OCI-LY7 (cell line): Measurements from ENCODE around the gene BICRAL. TPM values are rescaled to one million over a fixed set of nuclear protein-coding genes. Genes with fewer than 3 reads are reported as not detected.

Source experiments
- BruUV-seq: library from RNA; stranded (reverse); fragments of 400-500 nt; replicated peaks from 2 replicates; lab custom pipeline; 2021; lab: Mats Ljungman, UMichigan
- CTCF ChIA-PET: fragments of 300-600 bp; sonication (Branson Sonifier 250); formaldehyde crosslinking; loops from one replicate; lab custom pipeline; 2022; ENCODE audit warnings: antibody characterized with exemption; ENCODE audit not compliant: unreplicated experiment; lab: Charles Lee
- POLR2A ChIA-PET: fragments of 300-600 bp; sonication (Branson Sonifier 250); formaldehyde crosslinking; loops from one replicate; lab custom pipeline; 2022; ENCODE audit warnings: antibody characterized with exemption; lab: Charles Lee
- DNase-seq: peaks from one replicate; pipeline ENCODE4 v3.0.0-alpha.2; 2015; ENCODE audit warnings: low spot score
- H2AFZ ChIP-seq: fragments of 200-600 bp; sonication (generic), shearing (Covaris generic); 2 replicates; pipeline ENCODE4 v1.6.1; 2014; ENCODE audit warnings: mild to moderate bottlenecking, antibody characterized with exemption, low read length, moderate library complexity
- H3K27ac ChIP-seq: fragments of 200-600 bp; sonication (generic); 2 replicates; pipeline ENCODE4 v1.5.1; 2014; ENCODE audit warnings: mixed run types, low read depth, mild to moderate bottlenecking, moderate library complexity, low read length, inconsistent platforms; ENCODE audit not compliant: poor library complexity, severe bottlenecking
- H3K36me3 ChIP-seq: fragments of 200-600 bp; sonication (generic); 2 replicates; pipeline ENCODE4 v1.6.1; 2014; ENCODE audit warnings: mild to moderate bottlenecking, antibody characterized with exemption, low read length, moderate library complexity, mixed read lengths; ENCODE audit not compliant: insufficient read depth
- H3K4me1 ChIP-seq: fragments of 200-600 bp; sonication (generic); 2 replicates; pipeline ENCODE4 v1.5.1; 2014; ENCODE audit warnings: mild to moderate bottlenecking, low read length; ENCODE audit not compliant: insufficient read depth, poor library complexity, severe bottlenecking
- H3K4me2 ChIP-seq: fragments of 200-600 bp; sonication (generic); 2 replicates; pipeline ENCODE4 v1.6.1; 2014; ENCODE audit warnings: mild to moderate bottlenecking, low read length
- H3K4me3 ChIP-seq: fragments of 200-600 bp; sonication (generic); 2 replicates; pipeline ENCODE4 v1.5.1; 2014; ENCODE audit warnings: mild to moderate bottlenecking, low read depth, low read length; ENCODE audit not compliant: poor library complexity, severe bottlenecking
- H3K79me2 ChIP-seq: fragments of 200-600 bp; sonication (generic); 2 replicates; pipeline ENCODE4 v1.6.1; 2016; ENCODE audit warnings: low read depth, mild to moderate bottlenecking, low read length, moderate library complexity, mixed read lengths; ENCODE audit not compliant: insufficient read depth
- H3K9me2 ChIP-seq: fragments of 200-600 bp; sonication (generic); 2 replicates; pipeline ENCODE4 v1.6.1; 2016; ENCODE audit warnings: mild to moderate bottlenecking, low read length, mixed read lengths; ENCODE audit not compliant: insufficient read depth
- H3K9me3 ChIP-seq: fragments of 200-600 bp; sonication (generic); 2 replicates; pipeline ENCODE4 v1.6.1; 2014; ENCODE audit warnings: mild to moderate bottlenecking, mixed run types, low read length, mixed read lengths
- H4K20me1 ChIP-seq: fragments of 200-600 bp; sonication (generic); 2 replicates; pipeline ENCODE4 v1.6.1; 2014; ENCODE audit warnings: mild to moderate bottlenecking, antibody characterized with exemption, low read length, moderate library complexity, mixed read lengths; ENCODE audit not compliant: insufficient read depth
- CTCF ChIP-seq: fragments of 200-600 bp; sonication (generic); conservative IDR thresholded peaks from 2 replicates; pipeline ENCODE4 v1.5.1; 2014; ENCODE audit warnings: mild to moderate bottlenecking, antibody characterized with exemption, low read length, moderate library complexity, mixed read lengths
- EZH2phosphoT487 ChIP-seq: fragments of 200-600 bp; sonication (generic); IDR thresholded peaks from 2 replicates; pipeline ENCODE4 v1.6.1; 2018; ENCODE audit warnings: low read depth, borderline replicate concordance, mild to moderate bottlenecking, mixed run types, antibody characterized with exemption, low read length, moderate library complexity, mixed read lengths
- intact Hi-C: fragments of 100-400 bp; cut with micrococcal nuclease; formaldehyde crosslinking; loops from one replicate; pipeline ENCODE4 v1.10.0; 2022; ENCODE audit not compliant: unreplicated experiment
- total RNA-seq, 2 experiments: library from RNA; depleted of rRNA in 1 of 2; stranded (reverse); fragments of >200 nt in 1 of 2; shearing (Covaris generic) in 1 of 2; gene quantifications; 2 replicates each; pipeline ENCODE4 v1.2.3, GENCODE V29; 2014 to 2022

BICRAL gene
- total RNA-seq, 2 experiments from 2014 or later, result 10.3 to 25.7 TPM

- BruUV-seq, result no TSS peak
- TF ChIP-seq CTCF (no peak), EZH2phosphoT487 (no peak)
- intact Hi-C loops, result no loop called here
- peak overlapping the region; percentile 8; the same call in 1 of the 2 replicates for H3K4me2 ChIP-seq
- H3K27ac ChIP-seq, result no peak overlapping the region
- H3K36me3 ChIP-seq, result peaks cover 28% of the 10 kb centered on the region
- no peaks in the 10 kb centered on the region for H4K20me1 ChIP-seq
- no peaks in the 10 kb centered on the region for H3K79me2 ChIP-seq
- ChIA-PET POLR2A (interaction anchor here (1.0 kb wide), 1 partner anchor 10 kb away, joined by 3 read pairs; no protein-coding TSS in a partner anchor), CTCF (no interaction called here)
- no peaks in the 10 kb centered on the region for H3K9me3 ChIP-seq
- no peak for DNase-seq
- H3K4me3 ChIP-seq, result no peak overlapping the region
- no peak overlapping the region for H2AFZ ChIP-seq
- no peaks in the 10 kb centered on the region for H3K9me2 ChIP-seq
- H3K4me1 ChIP-seq, result peaks cover 5% of the 10 kb centered on the region
These were observed 38.9 kb downstream of the BICRAL start for GRCh38 chr6:42820512-42821340.

GRCh38 chr6:42821341-42821668 is 39.5 kb downstream of the BICRAL start:
- H3K9me2 ChIP-seq, result no peaks in the 10 kb centered on the region
- POLR2A ChIA-PET, result no interaction called here
- no peak overlapping the region for H3K27ac ChIP-seq
- no peaks in the 10 kb centered on the region for H3K9me3 ChIP-seq
- H2AFZ ChIP-seq, result no peak overlapping the region
- CTCF ChIA-PET, result no interaction called here
- no peak for TF ChIP-seq EZH2phosphoT487
- no peak for TF ChIP-seq CTCF
- H3K4me2 ChIP-seq, result peak overlapping the region; percentile 8; the same call in 1 of the 2 replicates
- DNase-seq, result no peak
- peaks cover 5% of the 10 kb centered on the region for H3K4me1 ChIP-seq
- no peaks in the 10 kb centered on the region for H4K20me1 ChIP-seq
- intact Hi-C loops, result no loop called here
- no TSS peak for BruUV-seq
- H3K4me3 ChIP-seq, result no peak overlapping the region
- no peaks in the 10 kb centered on the region for H3K79me2 ChIP-seq
- peaks cover 34% of the 10 kb centered on the region for H3K36me3 ChIP-seq

- H3K9me2 ChIP-seq, result no peaks in the 10 kb centered on the region
- TF ChIP-seq EZH2phosphoT487 (no peak), CTCF (no peak)
- DNase-seq, result no peak
- intact Hi-C loops, result no loop called here
- CTCF ChIA-PET, result no interaction called here
- BruUV-seq, result no TSS peak
- H3K27ac ChIP-seq, result no peak overlapping the region
- H3K4me3 ChIP-seq, result no peak overlapping the region
- POLR2A ChIA-PET, result interaction anchor here (0.6 kb wide), 2 partner anchors 14 to 24 kb away, joined by 3 read pairs; no protein-coding TSS in a partner anchor
- H3K4me2 ChIP-seq, result no peak overlapping the region
- H3K9me3 ChIP-seq, result no peaks in the 10 kb centered on the region
- H3K4me1 ChIP-seq, result peaks cover 5% of the 10 kb centered on the region
- no peak overlapping the region for H2AFZ ChIP-seq
- H4K20me1 ChIP-seq, result no peaks in the 10 kb centered on the region
- H3K36me3 ChIP-seq, result peaks cover 38% of the 10 kb centered on the region
- H3K79me2 ChIP-seq, result no peaks in the 10 kb centered on the region
These were observed 40.0 kb downstream of the BICRAL start for GRCh38 chr6:42821846-42822245.
